ENCODE measurements around the gene COX8C. TPM values are rescaled to one million over a fixed set of nuclear protein-coding genes. Genes with fewer than 3 reads are reported as not detected.
A peak's percentile ranks its signal among the peaks of the same experiment; 100 is the strongest.

COX8C gene
- 1.3 TPM in 1 of 2 replicates, not detected in the other for total RNA-seq (2013; cell fraction: nucleolus; rRNA removed)
- not detected in 2 replicates for total RNA-seq (2014; rRNA removed)
- total RNA-seq (2014; rRNA removed; fragmentation: Illumina TruSeq; extraction: Trizol), result not detected in 2 replicates
- not detected in 2 replicates for total RNA-seq (2021)
- not detected for polyA plus RNA-seq (2011; ENCODE audit: low read depth)
- polyA plus RNA-seq (2011; rRNA removed), result 0.71 TPM in 1 of 2 replicates, not detected in the other
- not detected in 2 replicates for polyA plus RNA-seq (2011; cell fraction: cytosol; rRNA removed)
- not detected in 2 replicates for polyA plus RNA-seq (2011; cell fraction: nucleus; rRNA removed)
- polyA plus RNA-seq (2012), result not detected in 2 replicates
- not detected in 2 replicates for polyA plus RNA-seq (2014; fragmentation: Illumina TruSeq; extraction: Trizol)
- polyA plus RNA-seq (2014; fragmentation: Nextera tagmentation; extraction: Ambion mirVana), result under 1 TPM in 1 of 2 experiments, not detected in 1; 0.15 TPM
- polyA plus RNA-seq (2014; rRNA removed), result 0.20 TPM in 1 of 2 replicates, not detected in the other
- polyA plus RNA-seq (2016; fragmentation: Nextera tagmentation; extraction: Ambion mirVana), result not detected
- polyA minus RNA-seq (2011; rRNA and poly(A)+ RNA removed), result not detected in 2 replicates
- polyA minus RNA-seq (2011; cell fraction: cytosol; rRNA and poly(A)+ RNA removed), result not detected in 2 replicates
- not detected in 2 replicates for polyA minus RNA-seq (2011; cell fraction: nucleus; rRNA and poly(A)+ RNA removed)
- percentile 32 among the genes with signal in this experiment for Bru-seq, nascent RNA
- BruChase-seq, experiment 1, labeled RNA remaining after a 6-hour chase, result percentile 33 among the genes with signal in this experiment
- BruChase-seq, experiment 2, labeled RNA remaining after a 2-hour chase, result percentile 34 among the genes with signal in this experiment
- long read RNA-seq, experiment 1, result 0 reads
- long read RNA-seq, experiment 2, result 0 reads

- no peak within 1 kb of the TSS for H2AFZ ChIP-seq (ENCODE audit: control insufficient read depth, low read depth, low read length)
- ChIA-PET POLR2A (no interaction called here), CTCF (interaction anchor here (0.9 kb wide), 1 partner anchor 35 kb away, joined by 3 read pairs; no protein-coding TSS in a partner anchor), RAD21 (ENCODE audit: unreplicated experiment) (no interaction called here), SMC1A (ENCODE audit: uncharacterized antibody, unreplicated experiment) (interaction anchor here (1.2 to 1.5 kb wide), 2 partner anchors 16 to 51 kb away, joined by 3 to 4 read pairs; no protein-coding TSS in a partner anchor)
- no peak within 1 kb of the TSS for H3K9ac ChIP-seq (ENCODE audit: control insufficient read depth, insufficient read depth, low read length)
- BruUV-seq (replicated peaks), result no TSS peak
- no peak for TF ChIP-seq HDGF (IDR thresholded peaks at IDR 0.05)
- no peak for TF ChIP-seq TAF1 (IDR thresholded peaks at IDR 0.05; ENCODE audit: borderline replicate concordance, low read depth, low read length)
- TF ChIP-seq CBFB (IDR thresholded peaks at IDR 0.05; ENCODE audit: low read depth), result no peak
- WGBS (ENCODE audit: insufficient coverage, insufficient replicate concordance, low lambda C conversion rate, missing lambda C conversion rate), result 91% methylated on average over 57 of the region's 60 CpGs
- DNase-seq (ENCODE audit: low read depth, low spot score), result no peak
- no peaks in the 10 kb centered on the region for H3K27me3 ChIP-seq (replicated peaks in 1 of 2; ENCODE audit: control insufficient read depth in 2 of 2, insufficient read depth in 2 of 2, low read length in 1 of 2)
- no peaks in the 10 kb centered on the region for H3K79me2 ChIP-seq (ENCODE audit: control insufficient read depth, insufficient read depth, low read length)
- H3K4me3 ChIP-seq, result no peak within 1 kb of the TSS
- no peaks in the 10 kb centered on the region for H3K4me1 ChIP-seq (ENCODE audit: control insufficient read depth, insufficient read depth, low read length)
- ATAC-seq, result no peak
- FAIRE-seq, result no peak
- peaks cover 1% of the 10 kb centered on the region; the same call in 2 of the 3 replicates for H3K9me3 ChIP-seq (replicated peaks; ENCODE audit: control insufficient read depth, insufficient read depth, low read length)
- H3K27ac ChIP-seq (ENCODE audit: control insufficient read depth, insufficient read depth), result no peak within 1 kb of the TSS
- no peaks in the 10 kb centered on the region for H3K36me3 ChIP-seq (ENCODE audit: control insufficient read depth in 2 of 2, insufficient read depth in 2 of 2, low read length in 1 of 2)
- no peaks in the 10 kb centered on the region for H4K20me1 ChIP-seq (ENCODE audit: control insufficient read depth, insufficient read depth)
- intact Hi-C loops (cut with micrococcal nuclease; ENCODE audit: unreplicated experiment), result no loop called here
- no peak within 1 kb of the TSS for H3K4me2 ChIP-seq (ENCODE audit: control insufficient read depth, insufficient read depth)
- in situ Hi-C loops (cut with MboI), result no loop called here
Measured at GRCh38 chr14:93346926-93347721, at the start of gene COX8C. TSS of gene COX8C (plus strand) at chr14:93347182. CDS start at chr14:93347269, 87 bp downstream.

Data from GM12878 (cell line).